HG02870 (cell line): ENCODE data around the gene PIEZO2.

Source experiments
- ATAC-seq: cut with Tn5 transposase; IDR thresholded peaks from one replicate; pipeline ENCODE4 v1.9.1; 2021; ENCODE audit warnings: mild to moderate bottlenecking, moderate library complexity; ENCODE audit not compliant: unreplicated experiment

Gene PIEZO2

GRCh38 chr18:10805587-10806118, 343.7 kb downstream of the PIEZO2 start:
- no peak for ATAC-seq

GRCh38 chr18:10804126-10804525, 345.2 kb downstream of the PIEZO2 start:
- ATAC-seq = no peak

- no peak for ATAC-seq
Observed at GRCh38 chr18:10798727-10799550, 350.4 kb downstream of the PIEZO2 start.

GRCh38 chr18:10797896-10798295, 351.5 kb downstream of the PIEZO2 start:
- no peak for ATAC-seq

- ATAC-seq = no peak
Observed at GRCh38 chr18:10794771-10795170, 354.6 kb downstream of the PIEZO2 start.

GRCh38 chr18:10793730-10794370, 355.5 kb downstream of the PIEZO2 start:
- no peak for ATAC-seq

- ATAC-seq = no peak
Observed at GRCh38 chr18:10792181-10792580, 357.2 kb downstream of the PIEZO2 start.

- no peak for ATAC-seq
Observed at GRCh38 chr18:10791169-10791831, 358.1 kb downstream of the PIEZO2 start.

GRCh38 chr18:10789180-10789579, 360.2 kb downstream of the PIEZO2 start:
- no peak for ATAC-seq

GRCh38 chr18:10787293-10787901, 362.0 kb downstream of the PIEZO2 start:
- ATAC-seq = peak; percentile 83

GRCh38 chr18:10785798-10786197, 363.6 kb downstream of the PIEZO2 start:
- ATAC-seq = no peak

GRCh38 chr18:10784596-10785202, 364.7 kb downstream of the PIEZO2 start:
- no peak for ATAC-seq

- no peak for ATAC-seq
Observed at GRCh38 chr18:10783941-10784340, 365.4 kb downstream of the PIEZO2 start.

GRCh38 chr18:10776493-10776892, 372.9 kb downstream of the PIEZO2 start:
- ATAC-seq = no peak

- no peak for ATAC-seq
Observed at GRCh38 chr18:10775026-10775425, 374.3 kb downstream of the PIEZO2 start.

- ATAC-seq = peak; percentile 78
Observed at GRCh38 chr18:10771053-10771709, 378.2 kb downstream of the PIEZO2 start.

GRCh38 chr18:10770264-10770663, 379.1 kb downstream of the PIEZO2 start:
- no peak for ATAC-seq

- ATAC-seq = no peak
Observed at GRCh38 chr18:10768221-10768620, 381.1 kb downstream of the PIEZO2 start.

GRCh38 chr18:10767658-10768057, 381.7 kb downstream of the PIEZO2 start:
- ATAC-seq = no peak

- ATAC-seq = no peak
Observed at GRCh38 chr18:10760986-10761385, 388.4 kb downstream of the PIEZO2 start.
